ENCODE results near the gene SLC13A4. TPM values are rescaled to one million over a fixed set of nuclear protein-coding genes. Genes with fewer than 3 reads are reported as not detected.
A peak's percentile ranks its signal among the peaks of the same experiment; 100 is the strongest.

SLC13A4 gene
- total and polyA plus RNA-seq, 4 donors, result 0.17 to 1.3 (median 0.19) TPM

DNA sequence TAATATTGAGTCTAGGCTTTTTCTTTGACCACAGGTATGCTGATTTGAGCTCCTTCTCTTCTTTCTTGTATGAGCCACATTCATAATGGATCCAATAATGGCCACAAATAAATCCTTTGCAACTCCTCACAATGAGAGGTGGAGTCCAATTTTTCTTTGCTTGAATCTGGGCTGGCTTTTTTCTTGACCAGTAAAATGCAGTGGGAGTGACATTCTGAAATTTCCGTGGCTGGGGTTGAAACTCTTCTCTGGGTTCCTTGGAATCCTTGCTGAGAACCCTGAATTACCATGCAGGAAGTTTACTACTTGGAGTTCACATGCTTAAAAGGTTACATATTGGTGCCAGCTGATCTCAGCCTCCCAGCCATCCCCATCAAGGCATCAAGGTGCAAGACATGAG is 43.1 kb upstream of the SLC13A4 start:
- no peaks in the 10 kb centered on the region for H3K27me3 ChIP-seq (ENCODE audit: control insufficient read depth in 3 of 3, insufficient read depth in 3 of 3, low read length in 2 of 3)
- no peak overlapping the region for H3K9ac ChIP-seq (ENCODE audit: insufficient read depth in 1 of 2, low read length in 2 of 2)
- DNase-seq, result no peak
- peaks cover 3 to 19% (median 7%) of the 10 kb centered on the region in 5 donors for H3K4me1 ChIP-seq (ENCODE audit: control insufficient read depth in 5 of 5, insufficient read depth in 5 of 5, low read length in 5 of 5)
- H3K9me3 ChIP-seq (ENCODE audit: control insufficient read depth in 4 of 4, insufficient read depth in 3 of 4, low read length in 3 of 4), result no peaks in the 10 kb centered on the region
- H3K4me3 ChIP-seq, result no peak overlapping the region
- no peak overlapping the region for H3K27ac ChIP-seq (ENCODE audit: low read depth in 1 of 2, low read length in 1 of 2)
- no peak for TF ChIP-seq CTCF (IDR thresholded peaks at IDR 0.05; ENCODE audit: control extremely low read depth, extremely low read depth)
- no peak for ATAC-seq (ENCODE audit: insufficient read depth, low FRiP score)
- WGBS, 2 donors, result 94 to 95% methylated on average over 1 of the region's 1 CpG
- no peaks in the 10 kb centered on the region for H3K36me3 ChIP-seq (ENCODE audit: control insufficient read depth in 4 of 4, insufficient read depth in 4 of 4, low read length in 4 of 4)

DNA sequence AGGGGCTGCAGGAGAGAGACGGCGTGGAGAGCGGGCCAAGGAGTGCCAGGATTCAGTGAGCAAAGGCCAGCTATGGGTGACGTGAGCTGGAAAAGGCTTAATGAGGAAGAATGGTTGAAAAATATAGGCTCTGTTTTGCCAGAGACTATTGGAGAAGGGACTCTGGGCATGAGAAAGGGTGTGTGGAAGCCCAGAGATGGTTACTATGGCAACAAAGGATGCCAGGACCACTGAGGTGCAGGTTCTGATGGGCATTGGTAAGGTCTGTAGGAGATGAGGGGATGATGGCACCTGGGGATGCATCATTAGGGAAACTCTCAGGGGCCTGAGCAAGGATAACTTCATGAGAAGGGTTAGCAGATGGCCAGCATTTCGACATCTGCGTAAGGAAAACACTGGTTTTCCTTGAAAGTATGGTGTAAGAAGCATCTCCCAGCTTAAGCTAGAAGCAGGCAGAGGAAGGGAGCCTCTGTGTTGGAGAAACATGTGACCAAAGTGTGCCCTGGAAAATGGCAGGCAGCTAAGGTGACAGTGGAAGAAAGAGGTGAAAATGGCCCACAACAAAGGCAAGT is 42.2 kb upstream of the SLC13A4 start:
- 86 to 93% methylated on average over 6 of the region's 6 CpGs for WGBS, 2 donors
- no peak for TF ChIP-seq CTCF (IDR thresholded peaks at IDR 0.05; ENCODE audit: control extremely low read depth, extremely low read depth)
- Histone ChIP-seq H3K36me3 (ENCODE audit: control insufficient read depth in 4 of 4, insufficient read depth in 4 of 4, low read length in 4 of 4) (no peaks in the 10 kb centered on the region), H3K9ac (ENCODE audit: insufficient read depth in 1 of 2, low read length in 2 of 2) (no peak overlapping the region), H3K27me3 (ENCODE audit: control insufficient read depth in 3 of 3, insufficient read depth in 3 of 3, low read length in 2 of 3) (no peaks in the 10 kb centered on the region), H3K4me1 (ENCODE audit: control insufficient read depth in 5 of 5, insufficient read depth in 5 of 5, low read length in 5 of 5) (peaks cover 3 to 19% (median 7%) of the 10 kb centered on the region in 5 donors), H3K27ac (ENCODE audit: low read depth in 1 of 2, low read length in 1 of 2) (peak overlapping the region in 1 of 2 donors; percentile 66), H3K4me3 (no peak overlapping the region), H3K9me3 (ENCODE audit: control insufficient read depth in 4 of 4, insufficient read depth in 3 of 4, low read length in 3 of 4) (no peaks in the 10 kb centered on the region)
- ATAC-seq (ENCODE audit: insufficient read depth, low FRiP score) (no peak), DNase-seq (no peak)

DNA sequence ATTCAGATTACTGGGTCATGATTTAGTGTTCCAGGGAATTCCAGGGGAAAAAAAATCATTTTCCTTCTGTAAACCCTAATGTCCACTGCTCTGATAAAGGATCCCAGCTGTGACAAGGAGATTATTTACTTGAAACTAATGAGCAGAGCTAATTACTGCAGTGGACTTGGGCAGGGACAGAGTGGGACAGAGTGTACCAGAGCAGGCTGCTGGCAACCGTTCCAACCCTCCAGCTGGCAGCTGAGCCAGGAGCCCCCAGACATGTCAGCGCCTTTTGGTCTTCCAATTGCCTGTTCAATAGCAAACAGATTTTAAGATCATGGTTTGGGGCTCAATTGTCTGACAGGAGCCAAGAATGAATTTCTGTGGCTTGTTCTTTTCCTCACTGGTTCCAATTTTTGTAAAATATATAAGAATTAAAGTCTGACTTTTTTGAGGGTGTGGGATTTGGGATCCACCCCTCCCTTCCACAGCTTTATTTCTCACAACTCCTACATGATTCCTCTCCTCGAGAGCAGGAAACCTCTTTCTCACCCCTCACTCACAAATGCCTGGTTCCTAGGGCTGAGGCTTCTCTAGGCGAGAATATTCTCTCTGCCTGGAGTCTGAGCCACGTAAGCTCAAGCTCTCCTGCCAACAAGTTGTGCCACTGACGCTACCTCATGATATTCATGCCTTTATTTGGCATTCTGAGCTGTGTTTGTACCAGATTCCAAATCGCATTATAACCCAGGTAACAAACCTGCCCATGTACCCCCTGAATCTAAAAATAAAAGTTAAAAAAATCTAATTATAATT is 41.2 kb upstream of the SLC13A4 start:
- no peaks in the 10 kb centered on the region for H3K9me3 ChIP-seq (ENCODE audit: control insufficient read depth in 4 of 4, insufficient read depth in 3 of 4, low read length in 3 of 4)
- H3K27ac ChIP-seq (ENCODE audit: low read depth in 1 of 2, low read length in 1 of 2), result peak overlapping the region in 1 of 2 donors; percentile 66
- TF ChIP-seq CTCF (IDR thresholded peaks at IDR 0.05; ENCODE audit: control extremely low read depth, extremely low read depth), result no peak
- no peak overlapping the region for H3K4me3 ChIP-seq
- DNase-seq (peak; percentile 33 to 40 (median 36)), ATAC-seq (ENCODE audit: insufficient read depth, low FRiP score) (no peak)
- no peak overlapping the region for H3K9ac ChIP-seq (ENCODE audit: insufficient read depth in 1 of 2, low read length in 2 of 2)
- no peaks in the 10 kb centered on the region for H3K36me3 ChIP-seq (ENCODE audit: control insufficient read depth in 4 of 4, insufficient read depth in 4 of 4, low read length in 4 of 4)
- peaks cover 3 to 19% (median 7%) of the 10 kb centered on the region in 5 donors for H3K4me1 ChIP-seq (ENCODE audit: control insufficient read depth in 5 of 5, insufficient read depth in 5 of 5, low read length in 5 of 5)
- 76 to 86% methylated on average over 7 of the region's 7 CpGs for WGBS, 2 donors
- H3K27me3 ChIP-seq (ENCODE audit: control insufficient read depth in 3 of 3, insufficient read depth in 3 of 3, low read length in 2 of 3), result no peaks in the 10 kb centered on the region
